OCI-LY3 (cell line): ENCODE results near the gene TSPAN31.

Experiments used
- CTCF ChIP-seq: fragments of 200-600, 300-600 bp; sonication (generic); IDR thresholded peaks from 2 replicates; pipeline ENCODE4 v1.5.1; 2014; ENCODE audit warnings: antibody characterized with exemption, low read length, low read depth
- EZH2phosphoT487 ChIP-seq: fragments of 200-600 bp; shearing (Covaris generic); IDR thresholded peaks from 2 replicates; pipeline ENCODE4 v1.6.1; 2018; ENCODE audit warnings: antibody characterized with exemption, mixed run types, low read depth

GRCh38 chr12:57713209-57713608 lies 31.6 kb upstream of the TSPAN31 start:
- TF ChIP-seq CTCF = no peak
- no peak for TF ChIP-seq EZH2phosphoT487
